Keratinocyte (primary cell): ENCODE data around the gene NFKB2. TPM values are rescaled to one million over a fixed set of nuclear protein-coding genes. Genes with fewer than 3 reads are reported as not detected.
A peak's percentile ranks its signal among the peaks of the same experiment; 100 is the strongest.

Experiments
- DNase-seq: peaks from one replicate; pipeline ENCODE4 v3.0.0-alpha.2; 2011; ENCODE audit warnings: low read depth, missing footprints, low spot score
- FAIRE-seq: peaks from 2 replicates; lab custom pipeline; 2011; peaks lifted over from hg19 to GRCh38; lab: Jason Lieb, UNC
- H2AFZ ChIP-seq: 2 replicates; pipeline ENCODE4 v1.6.0; 2012; ENCODE audit warnings: low read length, control low read depth, inconsistent platforms; ENCODE audit not compliant: control insufficient read depth
- H3K27ac ChIP-seq: 2 replicates; pipeline ENCODE4 v1.5.1; 2011; ENCODE audit warnings: low read length; ENCODE audit not compliant: control insufficient read depth, insufficient read depth
- H3K27me3 ChIP-seq: 3 replicates; pipeline ENCODE4 v1.6.0; 2011; ENCODE audit warnings: low read length; ENCODE audit not compliant: control insufficient read depth, insufficient read depth; ENCODE audit errors: extremely low read depth
- H3K36me3 ChIP-seq, 2 experiments: 2 replicates in 1 of 2; 3 replicates in 1 of 2; pipeline ENCODE4 v1.5.1; 2011; ENCODE audit warnings: low read length in 2 of 2, mild to moderate bottlenecking in 1 of 2; ENCODE audit not compliant: control insufficient read depth in 2 of 2, insufficient read depth in 2 of 2; ENCODE audit errors: extremely low read depth in 1 of 2
- H3K4me1 ChIP-seq: 3 replicates; pipeline ENCODE4 v1.5.1; 2011; ENCODE audit warnings: low read length; ENCODE audit not compliant: control insufficient read depth, insufficient read depth; ENCODE audit errors: extremely low read depth
- H3K4me2 ChIP-seq: 3 replicates; pipeline ENCODE4 v1.6.0; 2011; ENCODE audit warnings: low read depth, low read length; ENCODE audit not compliant: control insufficient read depth, insufficient read depth; ENCODE audit errors: extremely low read depth
- H3K4me3 ChIP-seq, 3 experiments: fragments of 200-600 bp in 1 of 3; sonication (generic) in 1 of 3; 2 replicates in 2 of 3; 3 replicates in 1 of 3; pipeline ENCODE4 v1.5.1; 2011 to 2016; ENCODE audit warnings: low read length in 3 of 3, mild to moderate bottlenecking in 3 of 3, control low read depth in 2 of 3, inconsistent platforms in 1 of 3, low read depth in 1 of 3, mixed read lengths in 1 of 3, mixed run types in 1 of 3, moderate library complexity in 1 of 3; ENCODE audit not compliant: control insufficient read depth in 2 of 3, insufficient read depth in 2 of 3; ENCODE audit errors: extremely low read depth in 1 of 3
- H3K79me2 ChIP-seq: 2 replicates; pipeline ENCODE4 v1.6.0; 2012; ENCODE audit warnings: low read length; ENCODE audit not compliant: control insufficient read depth, insufficient read depth
- H3K9ac ChIP-seq: 3 replicates; pipeline ENCODE4 v1.6.0; 2011; ENCODE audit warnings: low read length; ENCODE audit not compliant: control insufficient read depth, insufficient read depth; ENCODE audit errors: extremely low read depth
- H3K9me1 ChIP-seq: 3 replicates; pipeline ENCODE4 v1.6.0; 2011; ENCODE audit warnings: low read length; ENCODE audit not compliant: control insufficient read depth, insufficient read depth; ENCODE audit errors: extremely low read depth
- H3K9me3 ChIP-seq: 2 replicates; pipeline ENCODE4 v1.5.1; 2012; ENCODE audit warnings: low read depth, low read length; ENCODE audit not compliant: control insufficient read depth
- H4K20me1 ChIP-seq: 3 replicates; pipeline ENCODE4 v1.6.0; 2011; ENCODE audit warnings: low read length; ENCODE audit not compliant: control insufficient read depth, insufficient read depth; ENCODE audit errors: extremely low read depth
- CTCF ChIP-seq, 3 experiments: IDR thresholded peaks in 1 of 3; conservative IDR thresholded peaks in 1 of 3; optimal IDR thresholded peaks in 1 of 3; 2 replicates in 2 of 3; 3 replicates in 1 of 3; pipeline versions ENCODE3 to v1.5.1; 2011; ENCODE audit warnings: low read length in 3 of 3, mild to moderate bottlenecking in 3 of 3, moderate library complexity in 2 of 3, control low read depth in 1 of 3, inconsistent platforms in 1 of 3; ENCODE audit not compliant: insufficient read depth in 2 of 3; ENCODE audit errors: extremely low read depth in 1 of 3
- EZH2 ChIP-seq: IDR thresholded peaks from one replicate; pipeline ENCODE4 v1.6.1; 2012; ENCODE audit warnings: inconsistent platforms, mild to moderate bottlenecking, low read length, moderate library complexity
- dilution Hi-C: fragments of 300-500 bp; cut with MboI; formaldehyde crosslinking; loops from one replicate; pipeline ENCODE4 v1.7.0; 2020; ENCODE audit warnings: low sequenced_read_pairs; ENCODE audit not compliant: extremely low pct_ligation_motif_present
- polyA plus RNA-seq, 5 experiments: library from polyadenylated mRNA; depleted of rRNA in 3 of 5; stranded (reverse) in 3 of 5; stranded (forward) in 1 of 5; unstranded in 1 of 5; fragments of >200 nt; gene quantifications; 1 replicate in 1 of 5; 2 replicates in 3 of 5; 3 replicates in 1 of 5; pipeline versions ENCODE4 v1.2.1 to v1.2.3, GENCODE V29; 2011 to 2012; ENCODE audit warnings: missing spikeins in 2 of 5, low read depth in 1 of 5, low replicate concordance in 1 of 5

Gene NFKB2
- polyA plus RNA-seq, 1 donor (not counting 4 experiments of a cell fraction or from before 2014, with no cell fraction given): 14.8 TPM

DNA sequence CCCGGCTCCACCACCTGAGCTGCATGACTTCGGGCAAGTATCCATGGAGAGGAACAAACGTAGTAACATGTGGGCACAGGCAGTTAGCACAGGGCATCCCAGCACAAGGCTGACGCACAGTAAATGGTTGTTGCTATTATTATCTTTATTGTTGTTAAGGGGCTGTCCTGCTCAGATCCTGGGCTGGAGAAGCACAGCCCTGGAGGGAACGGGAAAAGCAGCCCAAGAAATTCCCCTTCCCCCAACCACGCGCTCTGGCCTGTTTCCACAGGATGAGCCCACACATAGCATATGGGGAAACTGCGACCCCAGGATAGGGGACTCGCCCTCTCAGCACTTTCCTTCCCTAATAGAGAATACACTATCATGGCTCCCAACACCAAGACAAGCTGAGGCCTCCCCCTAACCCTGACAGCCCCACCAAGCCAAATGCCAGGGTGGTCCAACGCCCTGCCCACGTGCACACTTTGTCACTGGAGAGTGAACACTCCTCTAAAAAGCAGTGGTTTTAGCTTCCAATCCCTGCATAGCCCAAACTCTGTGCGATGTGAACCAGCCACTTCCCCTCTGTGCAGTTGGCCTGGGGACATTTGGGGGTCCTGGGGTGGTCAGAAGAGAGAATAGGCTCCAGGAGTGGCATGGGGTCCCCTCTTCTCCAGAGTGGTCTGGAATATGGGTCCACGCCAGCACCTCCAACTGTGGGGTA lies 12.1 kb downstream of the NFKB2 start:
- no peak overlapping the region for H3K4me3 ChIP-seq
- peaks cover 0 to 7% of the 10 kb centered on the region in 2 experiments for H3K36me3 ChIP-seq
- H3K4me1 ChIP-seq: peaks cover 11% of the 10 kb centered on the region
- no peak overlapping the region for H3K4me2 ChIP-seq
- FAIRE-seq (peak; percentile 59), DNase-seq (no peak)
- no peaks in the 10 kb centered on the region for H3K79me2 ChIP-seq
- peaks cover 52% of the 10 kb centered on the region for H3K27me3 ChIP-seq
- no peak overlapping the region for H3K27ac ChIP-seq
- TF ChIP-seq EZH2 (no peak), CTCF (optimal IDR thresholded peaks at IDR 0.05 in 1 of 3, IDR thresholded peaks at IDR 0.05 in 1 of 3, conservative IDR thresholded peaks at IDR 0.05 in 1 of 3; ENCODE audit: extremely low read depth in 1 of 3, insufficient read depth in 2 of 3, low read length in 3 of 3) (no peak)
- no peaks in the 10 kb centered on the region for H4K20me1 ChIP-seq
- dilution Hi-C loops: no loop called here
- no peaks in the 10 kb centered on the region for H3K9me3 ChIP-seq
- H3K9me1 ChIP-seq: no peaks in the 10 kb centered on the region
- H2AFZ ChIP-seq: no peak overlapping the region
- H3K9ac ChIP-seq: no peak overlapping the region

DNA sequence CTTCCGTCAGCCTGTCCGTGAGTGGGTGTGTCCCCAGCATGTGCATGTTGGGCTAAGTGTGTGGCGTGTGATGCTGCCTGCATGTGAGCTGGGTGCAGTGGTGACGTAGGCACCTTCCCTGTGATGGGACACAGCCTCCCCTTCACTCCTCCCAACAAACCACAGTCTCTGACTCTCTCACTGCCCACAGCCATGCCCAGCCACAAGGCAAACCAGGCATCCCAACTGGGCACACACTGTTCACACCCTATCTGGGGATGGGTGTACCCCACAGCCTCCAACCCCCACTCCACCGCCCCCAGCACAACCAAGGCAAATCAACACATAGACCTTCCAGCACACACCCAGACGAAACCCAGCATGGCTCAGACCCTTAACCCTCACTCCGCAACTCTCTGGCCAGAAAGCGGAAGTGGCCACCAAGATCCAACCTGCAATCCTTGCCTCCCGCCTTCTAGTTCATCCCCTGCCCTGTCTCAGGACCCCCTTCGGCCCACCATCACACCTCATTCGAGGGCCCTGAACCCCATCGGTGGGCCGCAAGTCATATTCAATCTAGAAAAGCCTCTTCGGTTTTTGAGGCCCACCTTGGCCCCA lies 12.7 kb downstream of the NFKB2 start:
- no peak overlapping the region for H3K4me2 ChIP-seq
- H3K9me1 ChIP-seq: no peaks in the 10 kb centered on the region
- TF ChIP-seq CTCF (optimal IDR thresholded peaks at IDR 0.05 in 1 of 3, IDR thresholded peaks at IDR 0.05 in 1 of 3, conservative IDR thresholded peaks at IDR 0.05 in 1 of 3; ENCODE audit: extremely low read depth in 1 of 3, insufficient read depth in 2 of 3, low read length in 3 of 3) (no peak), EZH2 (peak; percentile 77)
- no peak for DNase-seq
- FAIRE-seq: no peak
- no peaks in the 10 kb centered on the region for H3K79me2 ChIP-seq
- H3K4me3 ChIP-seq: peak overlapping the region in 1 of 3 experiments; percentile 27
- dilution Hi-C loops: no loop called here
- H3K27me3 ChIP-seq: peaks cover 57% of the 10 kb centered on the region
- no peaks in the 10 kb centered on the region for H3K9me3 ChIP-seq
- no peak overlapping the region for H2AFZ ChIP-seq
- peaks cover 11% of the 10 kb centered on the region for H3K4me1 ChIP-seq
- H3K27ac ChIP-seq: no peak overlapping the region
- peaks cover 0 to 6% of the 10 kb centered on the region in 2 experiments for H3K36me3 ChIP-seq
- H4K20me1 ChIP-seq: no peaks in the 10 kb centered on the region
- H3K9ac ChIP-seq: no peak overlapping the region
